Measurements from ENCODE around the gene DNMT3A. TPM values are rescaled to one million over a fixed set of nuclear protein-coding genes. Genes with fewer than 3 reads are reported as not detected.

Gene DNMT3A
- total RNA-seq, 3 donors from 2014 or later (not counting 1 experiment from before 2014, with no cell fraction given): 36.3 to 60.7 (median 45.2) TPM

DNA sequence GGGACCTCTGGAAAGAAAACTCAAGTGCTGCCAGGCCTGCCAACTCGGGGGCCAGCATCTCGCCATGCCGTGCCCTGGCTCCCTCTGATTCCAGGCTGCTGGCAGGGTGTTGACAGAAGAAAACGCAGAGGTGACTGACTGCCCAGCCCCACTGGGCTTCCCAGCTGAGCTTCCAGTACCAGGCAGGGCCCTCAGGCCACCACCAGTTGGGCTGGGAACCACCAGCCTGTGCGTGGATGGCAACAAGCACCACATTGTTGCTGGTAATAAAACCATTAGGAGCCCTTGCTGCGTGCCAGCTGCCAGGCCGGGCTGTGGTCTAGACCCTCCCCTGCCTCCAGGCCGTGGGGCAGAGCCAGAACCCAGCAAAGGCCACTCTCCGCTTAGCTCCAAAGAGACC, 9.2 kb downstream of the DNMT3A start:
- no peaks in the 10 kb centered on the region for H3K9me3 Mint-ChIP-seq
- H3K9me3 ChIP-seq (ENCODE audit: control insufficient read depth, insufficient read depth, low read length): no peaks in the 10 kb centered on the region
- H3K27ac ChIP-seq (ENCODE audit: low read length): no peak overlapping the region
- intact Hi-C loops (cut with micrococcal nuclease): no loop called here
- TF ChIP-seq, protein P1, sequence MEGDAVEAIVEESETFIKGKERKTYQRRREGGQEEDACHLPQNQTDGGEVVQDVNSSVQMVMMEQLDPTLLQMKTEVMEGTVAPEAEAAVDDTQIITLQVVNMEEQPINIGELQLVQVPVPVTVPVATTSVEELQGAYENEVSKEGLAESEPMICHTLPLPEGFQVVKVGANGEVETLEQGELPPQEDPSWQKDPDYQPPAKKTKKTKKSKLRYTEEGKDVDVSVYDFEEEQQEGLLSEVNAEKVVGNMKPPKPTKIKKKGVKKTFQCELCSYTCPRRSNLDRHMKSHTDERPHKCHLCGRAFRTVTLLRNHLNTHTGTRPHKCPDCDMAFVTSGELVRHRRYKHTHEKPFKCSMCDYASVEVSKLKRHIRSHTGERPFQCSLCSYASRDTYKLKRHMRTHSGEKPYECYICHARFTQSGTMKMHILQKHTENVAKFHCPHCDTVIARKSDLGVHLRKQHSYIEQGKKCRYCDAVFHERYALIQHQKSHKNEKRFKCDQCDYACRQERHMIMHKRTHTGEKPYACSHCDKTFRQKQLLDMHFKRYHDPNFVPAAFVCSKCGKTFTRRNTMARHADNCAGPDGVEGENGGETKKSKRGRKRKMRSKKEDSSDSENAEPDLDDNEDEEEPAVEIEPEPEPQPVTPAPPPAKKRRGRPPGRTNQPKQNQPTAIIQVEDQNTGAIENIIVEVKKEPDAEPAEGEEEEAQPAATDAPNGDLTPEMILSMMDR (IDR thresholded peaks at IDR 0.05): no peak
- no peaks in the 10 kb centered on the region for H3K27me3 Mint-ChIP-seq (ENCODE audit: low read depth in 2 of 2)
- H3K36me3 Mint-ChIP-seq: peaks cover 3% of the 10 kb centered on the region
- peaks cover 41 to 67% of the 10 kb centered on the region in 2 donors for H3K4me1 Mint-ChIP-seq
- ATAC-seq (no peak), DNase-seq (no peak)
- WGBS (ENCODE audit: insufficient coverage): 90% methylated on average over 9 of the region's 9 CpGs
- no peaks in the 10 kb centered on the region for H3K27me3 ChIP-seq (ENCODE audit: control insufficient read depth, insufficient read depth, low read length)
- H3K27ac Mint-ChIP-seq: peak overlapping the region in 1 of 2 donors; percentile 68
- H3K36me3 ChIP-seq (ENCODE audit: control insufficient read depth, insufficient read depth, low read length): no peaks in the 10 kb centered on the region
- H3K4me1 ChIP-seq (ENCODE audit: control insufficient read depth, insufficient read depth, low read length): peaks cover 31% of the 10 kb centered on the region
- no peak overlapping the region for H3K4me3 ChIP-seq (ENCODE audit: low read length)
- H3K4me3 Mint-ChIP-seq: no peak overlapping the region

DNA sequence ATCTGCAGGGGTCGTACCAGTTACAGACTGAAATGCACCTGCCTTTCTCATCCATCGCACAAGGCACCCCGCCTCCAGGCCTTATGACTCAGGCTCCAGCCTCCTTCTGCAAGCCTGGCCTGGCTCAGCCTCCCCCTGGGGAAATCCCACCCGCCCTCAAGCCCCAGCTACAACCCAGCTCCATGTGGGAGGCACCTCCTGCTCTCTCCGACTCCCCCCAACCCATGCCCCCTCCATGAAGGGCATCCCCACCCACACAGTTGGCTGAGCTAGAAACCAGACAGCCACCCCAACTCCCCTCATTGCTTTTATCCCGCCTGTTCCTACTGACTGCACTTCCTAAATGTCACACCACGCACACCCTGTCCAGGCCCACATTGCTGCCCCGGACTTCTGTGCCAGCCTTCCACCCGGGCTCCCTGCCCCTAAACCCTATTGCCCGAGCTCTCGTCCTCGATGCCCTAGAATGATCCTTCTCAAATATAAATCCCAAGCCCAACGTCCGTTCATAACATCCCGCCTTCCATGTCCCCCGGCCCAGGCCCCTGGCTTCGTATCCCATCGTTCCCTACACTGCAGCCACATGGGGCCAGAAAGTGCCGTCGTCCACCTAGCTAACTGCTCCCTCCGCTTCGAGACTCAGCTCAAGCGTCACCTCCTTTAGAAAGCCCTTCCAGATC, 9.9 kb downstream of the DNMT3A start:
- Mint-ChIP-seq H3K27ac (peak overlapping the region in 1 of 2 donors; percentile 68), H3K4me1 (peaks cover 33 to 64% of the 10 kb centered on the region in 2 donors), H3K36me3 (peaks cover 10% of the 10 kb centered on the region), H3K4me3 (no peak overlapping the region), H3K27me3 (ENCODE audit: low read depth in 2 of 2) (no peaks in the 10 kb centered on the region), H3K9me3 (no peaks in the 10 kb centered on the region)
- WGBS (ENCODE audit: insufficient coverage): 88% methylated on average over 23 of the region's 23 CpGs
- H3K27ac ChIP-seq (ENCODE audit: low read length): no peak overlapping the region
- intact Hi-C loops (cut with micrococcal nuclease): no loop called here
- peaks cover 30% of the 10 kb centered on the region for H3K4me1 ChIP-seq (ENCODE audit: control insufficient read depth, insufficient read depth, low read length)
- H3K4me3 ChIP-seq (ENCODE audit: low read length): no peak overlapping the region
- H3K36me3 ChIP-seq (ENCODE audit: control insufficient read depth, insufficient read depth, low read length): no peaks in the 10 kb centered on the region
- peak in 1 of 2 donors; percentile 27 for DNase-seq
- peaks cover 2% of the 10 kb centered on the region for H3K9me3 ChIP-seq (ENCODE audit: control insufficient read depth, insufficient read depth, low read length)
- TF ChIP-seq, protein P1 (IDR thresholded peaks at IDR 0.05): no peak
- ATAC-seq: no peak
- H3K27me3 ChIP-seq (ENCODE audit: control insufficient read depth, insufficient read depth, low read length): no peaks in the 10 kb centered on the region

DNA sequence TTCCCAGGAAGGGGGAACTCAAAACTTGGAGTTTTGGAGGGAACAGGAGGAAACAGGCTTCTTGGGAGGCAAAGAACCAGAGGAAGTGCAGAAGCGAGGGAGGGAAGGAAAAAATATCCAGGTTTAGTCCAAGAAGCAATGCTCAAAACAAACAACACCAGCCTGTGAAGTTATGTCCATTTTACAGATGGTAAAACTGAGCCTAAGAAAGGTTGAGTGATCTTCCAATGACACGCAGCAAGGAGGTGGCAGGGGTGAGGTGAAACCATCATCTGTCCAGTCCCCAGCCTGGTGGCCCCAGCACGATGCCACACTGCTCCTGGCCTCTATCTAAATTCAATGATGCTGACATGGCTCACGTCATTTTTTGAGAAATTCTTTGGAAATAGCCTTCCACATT, 10.8 kb downstream of the DNMT3A start:
- no peak for DNase-seq
- TF ChIP-seq, protein P1 (IDR thresholded peaks at IDR 0.05): no peak
- peaks cover 10% of the 10 kb centered on the region for H3K9me3 ChIP-seq (ENCODE audit: control insufficient read depth, insufficient read depth, low read length)
- peaks cover 3% of the 10 kb centered on the region for H3K36me3 ChIP-seq (ENCODE audit: control insufficient read depth, insufficient read depth, low read length)
- Mint-ChIP-seq H3K27me3 (ENCODE audit: low read depth in 2 of 2) (no peaks in the 10 kb centered on the region), H3K36me3 (peaks cover 10% of the 10 kb centered on the region), H3K4me3 (no peak overlapping the region), H3K27ac (peak overlapping the region in 1 of 2 donors; percentile 35), H3K9me3 (no peaks in the 10 kb centered on the region), H3K4me1 (peaks cover 30 to 56% of the 10 kb centered on the region in 2 donors)
- no peak overlapping the region for H3K27ac ChIP-seq (ENCODE audit: low read length)
- H3K4me3 ChIP-seq (ENCODE audit: low read length): no peak overlapping the region
- WGBS (ENCODE audit: insufficient coverage): 89% methylated on average over 4 of the region's 4 CpGs
- intact Hi-C loops (cut with micrococcal nuclease): no loop called here
- peaks cover 21% of the 10 kb centered on the region for H3K4me1 ChIP-seq (ENCODE audit: control insufficient read depth, insufficient read depth, low read length)
- no peak for ATAC-seq
- no peaks in the 10 kb centered on the region for H3K27me3 ChIP-seq (ENCODE audit: control insufficient read depth, insufficient read depth, low read length)

DNA sequence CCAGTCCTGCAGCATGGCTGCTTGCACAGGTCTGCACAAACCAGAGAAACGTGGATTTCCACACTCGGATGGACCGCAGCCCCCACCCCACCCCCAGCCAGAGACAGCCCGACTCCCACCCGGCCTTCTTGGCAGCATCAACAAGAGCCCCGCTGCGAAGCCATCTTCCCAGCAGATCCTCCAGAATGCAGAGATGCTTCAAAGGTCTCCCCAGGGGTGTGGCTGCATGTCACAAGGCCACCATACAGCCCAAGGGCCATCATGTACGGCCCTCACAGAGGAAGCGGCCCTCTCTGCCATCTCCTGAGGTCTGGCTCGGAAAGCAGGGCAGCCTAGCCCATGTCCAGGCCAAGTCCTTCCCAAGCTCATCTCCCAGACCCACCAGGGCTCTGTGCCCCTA, 11.5 kb downstream of the DNMT3A start:
- peaks cover 3% of the 10 kb centered on the region for H3K36me3 ChIP-seq (ENCODE audit: control insufficient read depth, insufficient read depth, low read length)
- H3K9me3 ChIP-seq (ENCODE audit: control insufficient read depth, insufficient read depth, low read length): peaks cover 10% of the 10 kb centered on the region
- H3K27ac ChIP-seq (ENCODE audit: low read length): no peak overlapping the region
- peaks cover 29 to 50% of the 10 kb centered on the region in 2 donors for H3K4me1 Mint-ChIP-seq
- intact Hi-C loops (cut with micrococcal nuclease): no loop called here
- H3K36me3 Mint-ChIP-seq: peaks cover 10% of the 10 kb centered on the region
- no peak overlapping the region for H3K4me3 ChIP-seq (ENCODE audit: low read length)
- no peaks in the 10 kb centered on the region for H3K27me3 Mint-ChIP-seq (ENCODE audit: low read depth in 2 of 2)
- ATAC-seq (no peak), DNase-seq (no peak)
- H3K27ac Mint-ChIP-seq: peak overlapping the region in 1 of 2 donors; percentile 35
- H3K4me1 ChIP-seq (ENCODE audit: control insufficient read depth, insufficient read depth, low read length): peaks cover 15% of the 10 kb centered on the region
- 94% methylated on average over 10 of the region's 10 CpGs for whole genome bisulfite sequencing (ENCODE audit: insufficient coverage)
- H3K4me3 Mint-ChIP-seq: no peak overlapping the region
- no peaks in the 10 kb centered on the region for H3K27me3 ChIP-seq (ENCODE audit: control insufficient read depth, insufficient read depth, low read length)
- no peaks in the 10 kb centered on the region for H3K9me3 Mint-ChIP-seq
- TF ChIP-seq, protein P1 (IDR thresholded peaks at IDR 0.05): no peak

Data from natural killer cell (primary cell).